ENCODE results near the gene HARS1. TPM values are rescaled to one million over a fixed set of nuclear protein-coding genes. Genes with fewer than 3 reads are reported as not detected.
"Not testable (repeated sequence)": the region's sequence is repeated elsewhere in the genome, so short reads cannot be mapped to it uniquely, and the experiment has no call there.

Gene HARS1
- total RNA-seq, 4 donors from 2014 or later, result 49.6 to 76.6 (median 58.8) TPM

DNA sequence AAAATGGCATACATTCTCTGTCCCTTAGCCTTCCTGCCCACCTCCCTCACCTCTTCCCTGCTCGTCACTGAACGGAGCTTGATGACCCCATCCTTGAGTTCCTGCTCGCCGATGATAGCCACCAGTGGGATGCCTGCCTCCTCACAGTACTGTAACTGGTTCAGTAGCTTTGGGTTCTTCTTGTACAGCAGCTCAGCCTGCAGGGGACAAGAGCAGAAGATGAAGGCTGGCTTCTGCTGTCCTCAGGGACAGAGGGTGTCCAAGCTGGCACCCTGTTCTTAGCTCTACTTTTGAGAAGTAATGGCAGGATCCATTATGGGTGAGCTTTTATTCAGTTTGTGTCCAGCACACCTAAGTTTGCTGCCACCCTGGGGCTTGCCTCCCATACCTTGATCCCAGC, 16.5 kb downstream of the HARS1 start:
- TF ChIP-seq, protein P1, sequence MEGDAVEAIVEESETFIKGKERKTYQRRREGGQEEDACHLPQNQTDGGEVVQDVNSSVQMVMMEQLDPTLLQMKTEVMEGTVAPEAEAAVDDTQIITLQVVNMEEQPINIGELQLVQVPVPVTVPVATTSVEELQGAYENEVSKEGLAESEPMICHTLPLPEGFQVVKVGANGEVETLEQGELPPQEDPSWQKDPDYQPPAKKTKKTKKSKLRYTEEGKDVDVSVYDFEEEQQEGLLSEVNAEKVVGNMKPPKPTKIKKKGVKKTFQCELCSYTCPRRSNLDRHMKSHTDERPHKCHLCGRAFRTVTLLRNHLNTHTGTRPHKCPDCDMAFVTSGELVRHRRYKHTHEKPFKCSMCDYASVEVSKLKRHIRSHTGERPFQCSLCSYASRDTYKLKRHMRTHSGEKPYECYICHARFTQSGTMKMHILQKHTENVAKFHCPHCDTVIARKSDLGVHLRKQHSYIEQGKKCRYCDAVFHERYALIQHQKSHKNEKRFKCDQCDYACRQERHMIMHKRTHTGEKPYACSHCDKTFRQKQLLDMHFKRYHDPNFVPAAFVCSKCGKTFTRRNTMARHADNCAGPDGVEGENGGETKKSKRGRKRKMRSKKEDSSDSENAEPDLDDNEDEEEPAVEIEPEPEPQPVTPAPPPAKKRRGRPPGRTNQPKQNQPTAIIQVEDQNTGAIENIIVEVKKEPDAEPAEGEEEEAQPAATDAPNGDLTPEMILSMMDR (IDR thresholded peaks at IDR 0.05), result no peak
- DNase-seq (ENCODE audit: low spot score), result no peak
- no peak for ATAC-seq (ENCODE audit: low FRiP score)

DNA sequence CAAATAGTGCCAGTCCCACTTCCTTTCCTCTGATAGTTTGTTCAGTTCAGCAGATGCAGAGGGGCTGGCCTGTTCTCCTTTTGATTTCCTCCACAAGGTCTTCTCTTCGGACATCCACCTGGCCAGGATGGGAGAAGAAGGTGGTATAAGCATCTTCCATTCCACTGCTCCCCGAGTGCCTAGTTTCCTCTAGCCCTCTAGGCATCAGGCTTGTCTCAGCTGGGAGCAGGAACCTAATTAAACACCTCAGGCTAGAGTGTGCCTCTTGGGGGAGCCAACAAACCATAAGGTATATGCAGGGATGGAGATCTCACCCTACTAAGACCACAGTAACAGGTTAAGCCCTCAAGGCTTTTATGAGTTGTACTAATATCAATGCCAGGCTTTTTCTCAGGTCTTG, 17.0 kb downstream of the HARS1 start:
- no peak for ATAC-seq (ENCODE audit: low FRiP score)
- DNase-seq (ENCODE audit: low spot score), result no peak
- TF ChIP-seq, protein P1 (IDR thresholded peaks at IDR 0.05), result no peak

- no peak for ATAC-seq (ENCODE audit: low FRiP score)
Measured at GRCh38 chr5:140673187-140673976, 17.8 kb downstream of the HARS1 start, which contains the start of gene DND1. TSS of gene DND1 (minus strand) at chr5:140673576. CDS start at chr5:140673542, 34 bp downstream.

DNA sequence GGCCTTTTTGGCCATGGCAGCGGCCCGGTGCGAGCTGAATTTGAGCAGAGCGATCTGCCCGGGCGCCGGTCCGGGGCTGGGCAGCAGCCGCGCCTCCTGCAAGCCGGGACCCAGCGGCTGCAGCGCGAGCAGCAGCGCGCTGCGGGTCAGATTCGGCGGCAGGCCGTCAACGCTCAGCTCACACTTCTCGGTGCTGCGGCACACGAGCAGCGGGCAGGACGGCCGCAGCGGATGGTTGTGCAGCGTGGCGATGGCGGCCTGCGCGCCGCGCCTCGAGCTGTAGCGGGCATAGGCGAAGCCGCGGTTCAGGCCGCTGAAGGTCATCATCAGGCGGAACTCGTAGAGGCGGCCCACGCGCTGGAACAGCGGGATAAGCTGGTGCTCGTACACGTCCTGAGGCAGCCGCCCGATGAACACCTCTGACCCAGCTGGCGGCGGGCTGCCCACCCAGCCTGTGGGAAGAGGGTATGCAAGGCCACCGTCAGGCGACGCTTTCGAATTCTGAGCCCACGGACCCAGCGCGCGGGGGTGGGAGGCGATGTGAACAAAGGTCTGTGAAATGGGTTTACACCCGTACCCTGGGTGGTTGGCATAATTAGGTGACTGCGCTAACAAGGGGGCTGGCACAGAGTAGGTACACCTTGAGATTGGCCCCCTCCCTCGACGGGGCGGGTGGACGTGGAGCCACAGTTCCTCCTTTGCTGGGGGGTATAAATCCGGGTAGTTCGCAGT, 18.5 kb downstream of the HARS1 start:
- ATAC-seq (ENCODE audit: low FRiP score) (peak; percentile 34), DNase-seq (ENCODE audit: low spot score) (no peak)
- TF ChIP-seq, protein P1 (IDR thresholded peaks at IDR 0.05), result no peak

More at GRCh38 chr5:140673187-140673976, 17.8 kb downstream of the HARS1 start, which contains the start of gene DND1:
- DNase-seq (ENCODE audit: low spot score), result no peak
- TF ChIP-seq, protein P1 (IDR thresholded peaks at IDR 0.05), result no peak

DNA sequence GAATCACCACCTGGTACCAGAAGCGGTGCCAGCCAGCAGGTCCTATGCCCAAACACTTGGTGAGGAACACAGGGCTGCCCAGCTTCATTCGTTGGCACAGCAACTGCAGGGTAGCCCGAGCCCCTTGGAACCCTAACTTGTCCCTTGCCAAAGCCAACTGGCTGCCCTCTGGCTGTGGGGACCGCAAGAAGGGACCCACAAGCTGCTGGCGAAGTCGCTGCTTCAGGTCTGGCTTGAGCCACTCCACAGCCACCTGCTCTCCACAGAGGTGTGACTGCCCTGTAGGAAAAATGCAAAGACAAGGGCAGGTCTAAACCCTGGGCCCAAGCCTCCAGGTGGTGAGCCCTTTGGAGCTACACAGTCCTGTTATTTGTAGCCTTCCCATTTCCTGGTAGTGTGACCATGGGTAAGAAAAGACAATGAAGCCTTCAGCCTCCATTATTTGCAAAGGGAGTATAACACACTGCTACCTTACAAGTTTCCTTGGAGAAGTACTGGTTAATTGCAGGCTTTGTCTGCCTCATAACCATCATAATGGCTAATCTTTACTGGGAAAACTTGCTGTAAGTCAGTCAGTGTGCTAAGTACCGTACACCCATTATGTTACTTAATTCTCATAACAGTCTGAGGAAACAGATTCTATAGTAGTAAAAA, 19.6 kb downstream of the HARS1 start:
- no peak for ATAC-seq (ENCODE audit: low FRiP score)
- DNase-seq (ENCODE audit: low spot score), result no peak
- TF ChIP-seq, protein P1 (IDR thresholded peaks at IDR 0.05), result no peak

DNA sequence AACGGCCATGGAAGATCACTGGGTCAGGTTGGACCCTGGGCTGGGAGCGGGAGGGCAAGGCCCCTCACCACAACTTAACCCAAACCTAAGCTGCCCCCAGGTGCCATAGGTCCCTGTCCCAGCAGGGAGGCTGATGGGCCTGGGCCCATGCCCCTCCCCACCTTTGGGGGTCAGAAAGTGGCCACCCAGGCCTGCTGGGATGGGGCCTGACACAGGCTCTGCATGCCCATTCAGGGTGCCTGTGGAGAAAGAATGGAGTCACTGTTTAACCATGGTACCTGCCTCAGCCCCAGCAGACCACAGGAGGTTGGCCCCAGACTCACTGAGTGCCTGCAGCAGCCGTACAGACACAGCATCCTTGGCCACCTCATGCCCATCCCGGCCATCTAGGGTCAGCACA, 20.1 kb downstream of the HARS1 start:
- ATAC-seq (ENCODE audit: low FRiP score); DNase-seq (ENCODE audit: low spot score): not testable (repeated sequence)
